Hepatocyte (in vitro differentiated cells): ENCODE results near the gene CLEC4A. TPM values are rescaled to one million over a fixed set of nuclear protein-coding genes. Genes with fewer than 3 reads are reported as not detected.
"Not testable (repeated sequence)": the region's sequence is repeated elsewhere in the genome, so short reads cannot be mapped to it uniquely, and the experiment has no call there.

Experiments used
- DNase-seq: peaks from one replicate; pipeline ENCODE4 v3.0.0-alpha.2; 2016; ENCODE audit warnings: low spot score
- H2AFZ ChIP-seq: fragments of 200-600 bp; sonication (generic); 2 replicates; pipeline ENCODE4 v1.6.0; 2016; ENCODE audit warnings: antibody characterized with exemption, mild to moderate bottlenecking
- H3K27ac ChIP-seq: fragments of 200-600 bp; sonication (generic); 2 replicates; pipeline ENCODE4 v1.5.1; 2016; ENCODE audit warnings: mild to moderate bottlenecking
- H3K27me3 ChIP-seq: fragments of 200-600 bp; sonication (generic); 2 replicates; pipeline ENCODE4 v1.6.1; 2016
- H3K36me3 ChIP-seq: fragments of 200-600 bp; sonication (generic); replicated peaks from 2 replicates; pipeline ENCODE4 v1.5.1; 2016; ENCODE audit warnings: low read depth; ENCODE audit not compliant: insufficient read depth
- H3K4me1 ChIP-seq: fragments of 200-600 bp; sonication (generic); 2 replicates; pipeline ENCODE4 v1.5.1; 2016; ENCODE audit warnings: mild to moderate bottlenecking, moderate library complexity; ENCODE audit not compliant: insufficient read depth
- H3K4me2 ChIP-seq: fragments of 200-600 bp; sonication (generic); 2 replicates; pipeline ENCODE4 v1.6.0; 2016
- H3K4me3 ChIP-seq: fragments of 200-600 bp; sonication (generic); 2 replicates; pipeline ENCODE4 v1.5.1; 2016; ENCODE audit warnings: mild to moderate bottlenecking
- H3K79me2 ChIP-seq: fragments of 200-600 bp; sonication (generic); 2 replicates; pipeline ENCODE4 v1.6.0; 2017; ENCODE audit warnings: mild to moderate bottlenecking
- H3K9me2 ChIP-seq: fragments of 200-600 bp; sonication (generic); replicated peaks from 2 replicates; pipeline ENCODE4 v1.6.0; 2017; ENCODE audit warnings: mild to moderate bottlenecking; ENCODE audit not compliant: insufficient read depth
- H3K9me3 ChIP-seq: fragments of 200-600 bp; sonication (generic); 2 replicates; pipeline ENCODE4 v1.5.1; 2016; ENCODE audit warnings: low read depth, mild to moderate bottlenecking
- H4K20me1 ChIP-seq: fragments of 200-600 bp; sonication (generic); 2 replicates; pipeline ENCODE4 v1.6.0; 2016; ENCODE audit warnings: mild to moderate bottlenecking; ENCODE audit not compliant: insufficient read depth, poor library complexity, severe bottlenecking
- WGBS: methylation state at CpG from one replicate; pipeline ENCODE4 v1.1.6; 2016; ENCODE audit warnings: low lambda C conversion rate; ENCODE audit errors: missing lambda C conversion rate; 5-methylcytosine and 5-hydroxymethylcytosine counted together
- polyA plus RNA-seq: library from polyadenylated mRNA; unstranded; fragments of >200 nt; fragmentation: Nextera tagmentation; extraction: Ambion mirVana; gene quantifications from 2 replicates; pipeline ENCODE4 v1.2.1, GENCODE V29; 2016
- total RNA-seq: library from RNA; depleted of rRNA; stranded (reverse); fragments of >200 nt; gene quantifications from 2 replicates; pipeline ENCODE4 v1.2.3, GENCODE V29; 2014
- TF ChIP-seq, protein P1 (sequence below): fragments of 200-600 bp; sonication (generic); IDR thresholded peaks from 2 replicates; pipeline ENCODE4 v1.5.1; 2016; ENCODE audit warnings: antibody characterized with exemption, mild to moderate bottlenecking; ENCODE audit not compliant: poor library complexity

Gene CLEC4A
- total and polyA plus RNA-seq, 2 experiments from 2014 or later, result 0.58 TPM; not detected in 1

DNA sequence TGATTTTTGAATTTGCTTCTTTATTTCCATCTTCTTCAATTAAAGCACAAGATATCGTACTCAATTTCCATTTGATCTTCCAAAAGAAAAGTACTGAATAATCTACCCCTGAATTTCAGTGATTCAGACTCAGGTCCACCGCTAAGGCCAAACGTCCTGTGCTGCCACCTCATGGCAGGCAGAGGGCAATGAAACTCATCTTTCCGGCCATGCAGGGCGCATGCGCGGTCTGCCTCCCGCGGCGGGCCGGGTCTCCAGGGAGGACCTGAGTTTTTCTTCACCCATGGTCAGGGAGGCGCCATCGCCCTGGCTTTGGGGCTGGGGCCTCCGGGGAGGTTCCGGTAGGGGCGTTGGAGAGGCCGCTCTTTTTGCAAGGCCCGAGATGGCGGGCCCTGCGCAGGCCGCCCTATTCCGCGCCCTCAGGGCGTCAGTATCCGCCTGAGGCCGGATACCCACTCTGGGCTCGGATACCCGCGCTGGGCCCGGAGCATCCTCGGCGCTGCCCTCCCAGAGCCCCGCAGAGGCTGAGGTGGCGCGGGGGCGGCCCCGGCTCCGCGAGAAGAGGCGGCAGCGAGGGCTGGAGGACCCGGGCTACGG, 56.7 kb downstream of the CLEC4A start:
- H3K4me2 ChIP-seq, result peak overlapping the region; percentile 91
- H3K9me3 ChIP-seq, H3K79me2 ChIP-seq, H4K20me1 ChIP-seq, H3K9me2 ChIP-seq, H3K4me1 ChIP-seq, H3K36me3 ChIP-seq, H3K27me3 ChIP-seq: not testable (repeated sequence)
- peak overlapping the region; percentile 98 for H2AFZ ChIP-seq
- peak; percentile 60 for DNase-seq
- H3K4me3 ChIP-seq, result peak overlapping the region; percentile 88
- peak overlapping the region; percentile 82 for H3K27ac ChIP-seq
- 3% methylated on average over 35 of the region's 43 CpGs for WGBS
- TF ChIP-seq, protein P1, sequence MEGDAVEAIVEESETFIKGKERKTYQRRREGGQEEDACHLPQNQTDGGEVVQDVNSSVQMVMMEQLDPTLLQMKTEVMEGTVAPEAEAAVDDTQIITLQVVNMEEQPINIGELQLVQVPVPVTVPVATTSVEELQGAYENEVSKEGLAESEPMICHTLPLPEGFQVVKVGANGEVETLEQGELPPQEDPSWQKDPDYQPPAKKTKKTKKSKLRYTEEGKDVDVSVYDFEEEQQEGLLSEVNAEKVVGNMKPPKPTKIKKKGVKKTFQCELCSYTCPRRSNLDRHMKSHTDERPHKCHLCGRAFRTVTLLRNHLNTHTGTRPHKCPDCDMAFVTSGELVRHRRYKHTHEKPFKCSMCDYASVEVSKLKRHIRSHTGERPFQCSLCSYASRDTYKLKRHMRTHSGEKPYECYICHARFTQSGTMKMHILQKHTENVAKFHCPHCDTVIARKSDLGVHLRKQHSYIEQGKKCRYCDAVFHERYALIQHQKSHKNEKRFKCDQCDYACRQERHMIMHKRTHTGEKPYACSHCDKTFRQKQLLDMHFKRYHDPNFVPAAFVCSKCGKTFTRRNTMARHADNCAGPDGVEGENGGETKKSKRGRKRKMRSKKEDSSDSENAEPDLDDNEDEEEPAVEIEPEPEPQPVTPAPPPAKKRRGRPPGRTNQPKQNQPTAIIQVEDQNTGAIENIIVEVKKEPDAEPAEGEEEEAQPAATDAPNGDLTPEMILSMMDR, result peak; percentile 64

DNA sequence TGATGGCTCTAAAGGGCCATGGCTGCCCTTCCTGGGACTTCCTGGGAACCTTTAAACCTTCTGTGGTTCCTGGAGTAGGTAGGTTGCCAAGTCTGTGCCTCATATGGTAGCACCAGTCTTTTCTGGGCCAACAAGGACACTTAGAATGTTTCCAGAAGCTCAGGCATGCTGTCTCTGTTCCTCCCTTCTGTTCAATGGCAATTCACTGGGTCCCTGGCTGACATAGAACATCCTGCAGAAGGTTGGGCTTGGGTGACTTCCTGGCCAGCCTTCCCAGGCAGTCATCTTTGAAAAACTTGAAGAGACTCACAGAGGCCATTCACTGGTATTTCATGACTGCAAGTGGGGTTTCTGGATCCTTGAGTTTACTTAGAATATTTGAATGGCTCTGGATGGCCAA, 57.9 kb downstream of the CLEC4A start:
- H3K9me3 ChIP-seq, DNase-seq, H3K4me1 ChIP-seq, H4K20me1 ChIP-seq, H3K4me3 ChIP-seq, H2AFZ ChIP-seq, H3K36me3 ChIP-seq, H3K79me2 ChIP-seq, H3K27me3 ChIP-seq, H3K9me2 ChIP-seq, H3K27ac ChIP-seq: not testable (repeated sequence)
- peak overlapping the region; percentile 91 for H3K4me2 ChIP-seq

DNA sequence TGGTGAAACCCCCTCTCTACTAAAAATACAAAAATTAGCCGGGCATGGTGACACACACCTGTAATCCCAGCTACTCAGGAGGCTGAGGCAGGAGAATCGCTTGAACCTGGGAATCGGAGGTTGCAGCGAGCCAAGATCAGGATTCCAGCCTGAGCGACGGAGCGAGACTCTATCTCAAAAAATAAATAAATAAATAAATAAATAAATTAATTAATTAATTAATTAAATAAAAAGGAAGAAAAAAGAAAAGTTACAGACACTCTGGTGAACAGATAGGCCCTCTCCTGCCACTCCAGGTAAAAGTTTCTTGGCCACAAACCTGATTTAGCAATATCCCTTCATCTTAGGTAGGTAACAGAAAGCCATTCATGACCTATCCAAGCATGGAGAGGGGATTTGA, 59.5 kb downstream of the CLEC4A start:
- not testable (repeated sequence) for H4K20me1 ChIP-seq, DNase-seq, H3K4me2 ChIP-seq, H3K4me1 ChIP-seq, H2AFZ ChIP-seq, H3K27ac ChIP-seq, H3K27me3 ChIP-seq, H3K36me3 ChIP-seq, H3K79me2 ChIP-seq, H3K9me3 ChIP-seq, H3K9me2 ChIP-seq, H3K4me3 ChIP-seq
- WGBS, result 97% methylated on average over 7 of the region's 7 CpGs

DNA sequence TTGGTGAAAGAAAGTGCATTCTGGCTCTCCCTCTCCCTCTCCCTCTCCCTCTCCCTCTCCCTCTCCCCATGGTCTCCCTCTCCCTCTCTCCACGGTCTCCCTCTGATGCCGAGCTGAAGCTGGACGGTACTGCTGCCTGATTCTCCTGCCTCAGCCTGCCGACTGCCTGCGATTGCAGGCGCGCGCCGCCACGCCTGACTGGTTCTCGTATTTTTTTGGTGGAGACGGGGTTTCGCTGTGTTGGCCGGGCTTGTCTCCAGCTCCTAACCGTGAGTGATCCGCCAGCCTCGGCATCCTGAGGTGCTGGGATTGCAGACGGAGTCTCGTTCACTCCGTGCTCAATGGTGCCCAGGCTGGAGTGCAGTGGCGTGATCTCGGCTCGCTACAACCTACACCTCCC, 59.9 kb downstream of the CLEC4A start:
- not testable (repeated sequence) for H3K36me3 ChIP-seq, H3K9me3 ChIP-seq, H3K27me3 ChIP-seq, H3K79me2 ChIP-seq, H3K4me3 ChIP-seq, DNase-seq, H3K4me2 ChIP-seq, H3K27ac ChIP-seq, H3K9me2 ChIP-seq, H3K4me1 ChIP-seq, H4K20me1 ChIP-seq, H2AFZ ChIP-seq
- WGBS, result 98% methylated on average over 11 of the region's 23 CpGs

DNA sequence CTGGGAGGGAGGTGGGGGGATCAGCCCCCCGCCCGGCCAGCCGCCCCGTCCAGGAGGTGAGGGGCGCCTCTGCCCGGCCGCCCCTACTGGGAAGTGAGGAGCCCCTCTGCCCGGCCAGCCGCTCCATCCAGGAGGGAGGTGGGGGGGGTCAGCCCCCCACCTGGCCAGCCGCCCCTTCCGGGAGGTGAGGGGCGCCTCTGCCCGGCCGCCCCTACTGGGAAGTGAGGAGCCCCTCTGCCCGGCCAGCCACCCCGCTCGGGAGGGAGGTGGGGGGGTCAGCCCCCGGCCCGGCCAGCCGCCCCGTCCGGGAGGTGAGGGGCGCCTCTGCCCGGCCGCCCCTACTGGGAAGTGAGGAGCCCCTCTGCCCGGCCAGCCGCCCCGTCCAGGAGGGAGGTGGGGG, 60.8 kb downstream of the CLEC4A start:
- not testable (repeated sequence) for H3K27me3 ChIP-seq, H3K79me2 ChIP-seq, H4K20me1 ChIP-seq, H3K27ac ChIP-seq, H3K4me3 ChIP-seq, H2AFZ ChIP-seq, H3K36me3 ChIP-seq, H3K9me3 ChIP-seq, H3K4me1 ChIP-seq, DNase-seq, H3K4me2 ChIP-seq, H3K9me2 ChIP-seq
- WGBS, result no CpG with 5 or more reads among the region's 28 CpGs

DNA sequence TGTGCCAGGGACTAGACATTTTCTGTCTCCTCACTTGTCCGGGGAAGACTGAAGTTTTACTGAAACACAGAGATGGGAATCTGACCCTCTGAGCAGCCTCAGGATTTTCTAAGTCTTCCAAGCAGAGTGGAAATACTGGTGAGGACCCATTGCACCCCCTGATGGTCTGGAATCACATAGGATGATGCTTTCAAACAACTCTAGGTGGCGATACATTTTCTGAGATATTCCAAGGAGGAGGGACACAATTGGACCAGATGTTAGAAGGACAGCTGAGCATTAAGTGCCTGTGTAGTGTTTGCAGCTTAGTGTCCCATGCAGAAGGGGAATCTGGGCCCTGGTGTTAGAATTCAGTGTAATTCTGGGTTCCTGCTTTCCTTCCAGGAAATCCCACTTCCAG, 64.7 kb downstream of the CLEC4A start:
- WGBS, result 87% methylated on average over 2 of the region's 2 CpGs
- not testable (repeated sequence) for H2AFZ ChIP-seq, H3K36me3 ChIP-seq, H3K4me2 ChIP-seq, H3K4me3 ChIP-seq, H3K27me3 ChIP-seq, H3K4me1 ChIP-seq, H3K79me2 ChIP-seq, H4K20me1 ChIP-seq, H3K9me3 ChIP-seq, H3K9me2 ChIP-seq, DNase-seq, H3K27ac ChIP-seq

Other genes starting within 250 kb of the CLEC4A start
- 76.3 and 98.2 TPM in 2 replicates for gene SLC2A3, start 187.4 kb upstream of the CLEC4A start, total RNA-seq
- gene SLC2A3, start 187.4 kb upstream of the CLEC4A start, polyA plus RNA-seq, result 65.3 and 111 TPM in 2 replicates
- 7.1 and 10.0 TPM in 2 replicates for gene FOXJ2, start 90.9 kb upstream of the CLEC4A start, total RNA-seq
- gene FOXJ2, start 90.9 kb upstream of the CLEC4A start, polyA plus RNA-seq, result 14.6 and 19.0 TPM in 2 replicates
- gene C3AR1, start 57.3 kb upstream of the CLEC4A start, total RNA-seq, result 1.2 and 2.1 TPM in 2 replicates
- 4.1 and 5.9 TPM in 2 replicates for gene C3AR1, start 57.3 kb upstream of the CLEC4A start, polyA plus RNA-seq
- 32.6 and 36.8 TPM in 2 replicates for gene NECAP1, start 41.3 kb upstream of the CLEC4A start, total RNA-seq
- 24.0 and 24.1 TPM in 2 replicates for gene NECAP1, start 41.3 kb upstream of the CLEC4A start, polyA plus RNA-seq
- not detected in 2 replicates for gene ZNF705A, start 33.4 kb downstream of the CLEC4A start, total RNA-seq
- gene ZNF705A, start 33.4 kb downstream of the CLEC4A start, polyA plus RNA-seq, result not detected in 2 replicates
- gene FAM90A1, start 104.0 kb downstream of the CLEC4A start, total RNA-seq, result not detected in 2 replicates
- 0.09 TPM in 1 of 2 replicates, not detected in the other for gene FAM90A1, start 104.0 kb downstream of the CLEC4A start, polyA plus RNA-seq